ENCODE results near the gene TLK1. TPM values are rescaled to one million over a fixed set of nuclear protein-coding genes. Genes with fewer than 3 reads are reported as not detected.

The TLK1 gene
- total RNA-seq, 4 donors from 2014 or later: 41.0 to 57.6 (median 51.6) TPM

GRCh38 chr2:171158790-171159371 is 1.8 kb downstream of the TLK1 start:
- DNase-seq: no peak
- TF ChIP-seq, protein P1, sequence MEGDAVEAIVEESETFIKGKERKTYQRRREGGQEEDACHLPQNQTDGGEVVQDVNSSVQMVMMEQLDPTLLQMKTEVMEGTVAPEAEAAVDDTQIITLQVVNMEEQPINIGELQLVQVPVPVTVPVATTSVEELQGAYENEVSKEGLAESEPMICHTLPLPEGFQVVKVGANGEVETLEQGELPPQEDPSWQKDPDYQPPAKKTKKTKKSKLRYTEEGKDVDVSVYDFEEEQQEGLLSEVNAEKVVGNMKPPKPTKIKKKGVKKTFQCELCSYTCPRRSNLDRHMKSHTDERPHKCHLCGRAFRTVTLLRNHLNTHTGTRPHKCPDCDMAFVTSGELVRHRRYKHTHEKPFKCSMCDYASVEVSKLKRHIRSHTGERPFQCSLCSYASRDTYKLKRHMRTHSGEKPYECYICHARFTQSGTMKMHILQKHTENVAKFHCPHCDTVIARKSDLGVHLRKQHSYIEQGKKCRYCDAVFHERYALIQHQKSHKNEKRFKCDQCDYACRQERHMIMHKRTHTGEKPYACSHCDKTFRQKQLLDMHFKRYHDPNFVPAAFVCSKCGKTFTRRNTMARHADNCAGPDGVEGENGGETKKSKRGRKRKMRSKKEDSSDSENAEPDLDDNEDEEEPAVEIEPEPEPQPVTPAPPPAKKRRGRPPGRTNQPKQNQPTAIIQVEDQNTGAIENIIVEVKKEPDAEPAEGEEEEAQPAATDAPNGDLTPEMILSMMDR (IDR thresholded peaks at IDR 0.05): no peak
- no peak for TF ChIP-seq POLR2A (IDR thresholded peaks at IDR 0.05)
- Histone ChIP-seq H3K36me3 (no peaks in the 10 kb centered on the region), H3K4me3 (replicated peaks in 1 of 3) (peak overlapping the region in 2 of 3 donors; percentile 66 to 94), H3K9me3 (no peaks in the 10 kb centered on the region), H3K4me1 (peaks cover 14 to 15% of the 10 kb centered on the region in 2 donors), H3K27me3 (no peaks in the 10 kb centered on the region), H3K27ac (no peak overlapping the region)
- 11 to 13% methylated on average over 15 of the region's 15 CpGs for WGBS, 2 donors
- intact Hi-C loops (cut with DNase I): no loop called here

DNA sequence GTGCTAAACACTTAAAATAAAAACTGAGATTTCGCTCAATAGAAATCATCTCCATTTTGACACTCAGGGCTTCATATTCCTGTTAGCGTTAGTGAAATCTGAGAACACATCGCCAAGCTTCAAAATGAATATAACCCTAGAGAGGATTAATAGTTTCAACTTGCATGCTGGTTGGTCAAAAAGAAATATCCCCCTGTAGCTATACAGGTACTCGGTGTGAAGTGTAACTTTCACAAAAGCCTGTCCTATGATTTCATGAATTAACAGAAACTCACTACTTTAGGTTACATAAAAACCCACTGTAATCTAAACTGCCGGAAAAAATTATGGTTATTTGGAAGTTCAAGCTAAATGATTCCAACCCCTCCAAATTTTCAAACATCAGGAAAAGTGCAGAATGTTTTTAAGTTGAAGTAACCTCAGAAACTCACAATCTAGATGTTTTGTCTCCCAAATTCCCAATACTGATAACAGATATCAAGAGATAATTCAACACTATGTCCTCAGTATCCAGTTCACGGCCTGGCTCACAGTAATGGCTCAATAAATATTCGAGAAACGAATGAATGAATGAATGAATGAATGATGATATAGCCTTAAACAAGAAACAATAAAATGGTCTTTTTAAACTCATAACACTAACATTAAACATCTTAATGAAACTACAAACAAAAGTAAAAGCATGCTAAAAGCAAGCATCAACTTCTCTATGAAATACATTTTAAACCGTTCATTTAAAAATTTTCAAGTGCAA is 2.5 kb downstream of the TLK1 start:
- no peaks in the 10 kb centered on the region for H3K9me3 ChIP-seq
- H3K36me3 ChIP-seq: no peaks in the 10 kb centered on the region
- TF ChIP-seq, protein P1 (IDR thresholded peaks at IDR 0.05): no peak
- TF ChIP-seq POLR2A (IDR thresholded peaks at IDR 0.05): no peak
- no peak overlapping the region for H3K27ac ChIP-seq
- H3K4me1 ChIP-seq: peaks cover 15% of the 10 kb centered on the region in 2 donors
- 72 to 74% methylated on average over 9 of the region's 9 CpGs for WGBS, 2 donors
- H3K4me3 ChIP-seq (replicated peaks in 1 of 3): no peak overlapping the region
- intact Hi-C loops (cut with DNase I): no loop called here
- no peaks in the 10 kb centered on the region for H3K27me3 ChIP-seq
- no peak for DNase-seq

GRCh38 chr2:171157109-171157500 is 3.6 kb downstream of the TLK1 start:
- intact Hi-C loops (cut with DNase I): no loop called here
- H3K27me3 ChIP-seq: no peaks in the 10 kb centered on the region
- no peak for DNase-seq
- WGBS, 2 donors: 95 to 96% methylated on average over 3 of the region's 3 CpGs
- peaks cover 15% of the 10 kb centered on the region in 2 donors for H3K4me1 ChIP-seq
- no peak overlapping the region for H3K4me3 ChIP-seq (replicated peaks in 1 of 3)
- H3K27ac ChIP-seq: no peak overlapping the region
- no peaks in the 10 kb centered on the region for H3K36me3 ChIP-seq
- TF ChIP-seq, protein P1 (IDR thresholded peaks at IDR 0.05): no peak
- TF ChIP-seq POLR2A (IDR thresholded peaks at IDR 0.05): no peak
- H3K9me3 ChIP-seq: no peaks in the 10 kb centered on the region

DNA sequence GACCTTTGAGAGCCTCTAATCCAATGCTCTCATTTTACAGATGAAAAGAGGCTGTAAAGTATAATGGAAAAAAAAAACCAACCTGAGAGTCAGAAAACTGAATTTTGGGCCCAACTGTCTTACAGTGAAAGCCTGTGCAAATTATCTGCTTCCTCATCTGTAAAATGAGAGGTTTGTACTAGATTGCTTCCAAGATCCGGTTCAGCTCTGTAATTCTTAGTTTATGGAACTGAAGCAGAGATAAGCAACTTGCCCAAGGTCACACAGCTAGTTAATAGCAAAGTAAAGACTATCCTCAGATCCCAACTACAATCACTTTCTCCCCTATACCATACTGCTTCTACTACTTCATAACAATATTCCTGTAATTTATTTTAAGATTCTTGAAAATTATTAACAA is 6.3 kb downstream of the TLK1 start:
- no peak for TF ChIP-seq POLR2A (IDR thresholded peaks at IDR 0.05)
- TF ChIP-seq, protein P1 (IDR thresholded peaks at IDR 0.05): no peak
- intact Hi-C loops (cut with DNase I): no loop called here
- no peak overlapping the region for H3K27ac ChIP-seq
- no peaks in the 10 kb centered on the region for H3K36me3 ChIP-seq
- peaks cover 15% of the 10 kb centered on the region in 2 donors for H3K4me1 ChIP-seq
- H3K9me3 ChIP-seq: no peaks in the 10 kb centered on the region
- 3 to 17% methylated on average over 1 of the region's 1 CpG for WGBS, 2 donors
- no peak for DNase-seq
- no peak overlapping the region for H3K4me3 ChIP-seq (replicated peaks in 1 of 3)
- H3K27me3 ChIP-seq: no peaks in the 10 kb centered on the region

DNA sequence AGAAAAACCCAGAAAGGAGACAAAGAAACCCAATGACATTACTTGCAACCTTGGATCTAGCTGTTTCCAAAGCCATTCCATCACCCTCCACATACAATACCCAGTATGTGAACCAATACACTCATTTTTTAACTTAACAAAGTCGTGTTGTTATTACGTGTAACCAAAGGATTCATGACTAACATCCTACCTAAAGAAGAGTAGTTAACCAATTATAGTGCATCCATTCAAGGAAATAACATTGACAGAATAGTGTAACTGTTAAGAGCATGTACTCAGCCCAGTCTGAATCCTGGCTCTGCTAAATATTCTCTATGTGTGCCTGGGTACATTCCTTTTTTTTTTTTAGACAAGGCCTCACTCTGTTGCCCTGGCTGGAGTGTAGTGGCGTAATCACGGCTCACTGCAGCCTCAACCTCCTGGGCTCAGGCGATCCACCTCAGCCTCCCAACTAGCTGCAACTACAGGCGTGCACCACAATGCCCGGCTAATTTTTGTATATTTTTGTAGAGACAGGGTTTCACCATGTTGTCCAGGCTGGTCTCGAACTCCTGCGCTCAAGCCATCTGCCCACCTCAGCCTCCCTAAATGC is 9.9 kb downstream of the TLK1 start:
- Histone ChIP-seq H3K27me3 (no peaks in the 10 kb centered on the region), H3K9me3 (no peaks in the 10 kb centered on the region), H3K36me3 (no peaks in the 10 kb centered on the region), H3K27ac (no peak overlapping the region), H3K4me3 (replicated peaks in 1 of 3) (no peak overlapping the region), H3K4me1 (peaks cover 11 to 23% of the 10 kb centered on the region in 2 donors)
- no peak for DNase-seq
- intact Hi-C loops (cut with DNase I): no loop called here
- TF ChIP-seq, protein P1 (IDR thresholded peaks at IDR 0.05): no peak
- TF ChIP-seq POLR2A (IDR thresholded peaks at IDR 0.05): no peak
- WGBS, 2 donors: 97 to 98% methylated on average over 9 of the region's 9 CpGs

Data from thyroid gland (tissue), 4 donors.